ENCODE results near the gene MB.

DNA sequence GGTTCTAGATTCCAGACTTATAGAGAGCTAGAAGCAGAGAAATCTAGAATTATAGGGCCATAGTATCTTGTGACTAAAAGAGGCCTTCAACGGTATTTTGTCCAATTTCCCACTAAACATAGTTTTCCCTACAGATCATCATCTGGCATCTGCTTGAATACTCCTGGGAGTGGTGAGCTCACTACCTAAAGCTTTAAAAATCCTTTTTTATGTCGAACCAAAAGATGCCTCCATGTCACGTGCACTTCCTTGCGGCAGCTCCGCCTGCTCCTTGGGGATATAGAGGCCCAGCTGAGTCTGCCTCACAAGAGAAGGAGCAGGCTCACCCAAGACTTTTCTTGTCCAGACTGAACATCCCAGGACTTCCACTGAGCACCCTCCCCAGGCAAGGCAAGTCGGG, 4.3 kb upstream of the MB start:
- TF ChIP-seq POLR2A (IDR thresholded peaks at IDR 0.05), result no peak
- no peak for TF ChIP-seq CTCF (IDR thresholded peaks at IDR 0.05)
